K562 (cell line): Measurements from ENCODE around the gene LIMS1. TPM values are rescaled to one million over a fixed set of nuclear protein-coding genes. Genes with fewer than 3 reads are reported as not detected.

Source experiments
- ATAC-seq: fragments of 200-7000 bp; cut with Tn5 transposase; 3 replicates; pipeline ENCODE4 v1.9.1; 2020; ENCODE audit warnings: moderate library complexity
- BruUV-seq: library from RNA; stranded (reverse); fragments of 400-500 nt; replicated peaks from 2 replicates; lab custom pipeline; 2021; lab: Mats Ljungman, UMichigan
- CTCF ChIA-PET: fragments of 300-600 bp; formaldehyde crosslinking; extraction: SDS; loops from one replicate; lab custom pipeline; 2021; ENCODE audit warnings: low intra/inter-chr PET ratio; lab: Yijun Ruan, JAX
- POLR2A ChIA-PET: fragments of 300-600, 350-650 bp; sonication (Branson Sonifier 250); formaldehyde crosslinking; extraction: SDS; loops from one replicate; lab custom pipeline; 2021; ENCODE audit warnings: antibody characterized with exemption, inconsistent platforms; lab: Yijun Ruan, JAX
- DNase-seq, 4 experiments: peaks; one replicate each; pipeline versions ENCODE4 v3.0.0 to v3.0.0-alpha.2; 2011 to 2018; ENCODE audit warnings: low spot score in 3 of 4, mixed read lengths in 3 of 4; ENCODE audit errors: extremely low read depth in 1 of 4
- FAIRE-seq: peaks from 2 replicates; lab custom pipeline; 2011; peaks lifted over from hg19 to GRCh38; lab: Jason Lieb, UNC
- H2AFZ ChIP-seq: 2 replicates; pipeline ENCODE4 v1.6.0; 2011; ENCODE audit warnings: low read depth, low read length, control low read depth, inconsistent platforms
- H3K27ac ChIP-seq: fragments of 200-600 bp; 3 replicates; pipeline ENCODE4 v1.8.0; 2011; ENCODE audit warnings: low read depth, mild to moderate bottlenecking, control low read depth, inconsistent platforms, low read length, moderate library complexity, mixed read lengths; ENCODE audit errors: extremely low read depth
- H3K27me3 ChIP-seq, 2 experiments: fragments of 300-600 bp in 1 of 2; 2 replicates in 1 of 2; 3 replicates in 1 of 2; pipeline versions ENCODE4 v1.6.0 to v1.8.0; 2011; ENCODE audit warnings: inconsistent platforms in 2 of 2, low read length in 2 of 2, mild to moderate bottlenecking in 1 of 2, mixed read lengths in 1 of 2, moderate library complexity in 1 of 2; ENCODE audit not compliant: control insufficient read depth in 2 of 2, insufficient read depth in 2 of 2
- H3K36me3 ChIP-seq: fragments of 300-600 bp; 3 replicates; pipeline ENCODE4 v1.8.0; 2011; ENCODE audit warnings: mild to moderate bottlenecking, low read length, inconsistent platforms; ENCODE audit not compliant: control insufficient read depth, insufficient read depth
- H3K4me1 ChIP-seq, 2 experiments: fragments of 200-600 bp in 1 of 2; replicated peaks in 1 of 2; 2 replicates in 1 of 2; 3 replicates in 1 of 2; pipeline versions ENCODE4 v1.5.1 to v1.8.0; 2011; ENCODE audit warnings: inconsistent platforms in 2 of 2, low read length in 2 of 2, mild to moderate bottlenecking in 1 of 2, mixed read lengths in 1 of 2, moderate library complexity in 1 of 2; ENCODE audit not compliant: control insufficient read depth in 2 of 2, insufficient read depth in 2 of 2
- H3K4me2 ChIP-seq: 2 replicates; pipeline ENCODE4 v1.6.1; 2011; ENCODE audit warnings: low read length, control low read depth, inconsistent platforms, mixed read lengths; ENCODE audit not compliant: insufficient read depth
- H3K4me3 ChIP-seq: fragments of 200-600 bp; sonication (generic), shearing (Covaris generic); 2 replicates; pipeline ENCODE4 v1.5.1; 2016; ENCODE audit warnings: control low read depth, inconsistent platforms
- H3K79me2 ChIP-seq: fragments of 200-600 bp; 3 replicates; pipeline ENCODE4 v1.8.0; 2011; ENCODE audit warnings: low read length, inconsistent platforms; ENCODE audit not compliant: control insufficient read depth, insufficient read depth
- H3K9ac ChIP-seq, 2 experiments: 2 replicates each; pipeline versions ENCODE4 v1.6.0 to v1.6.1; 2011; ENCODE audit warnings: low read depth in 2 of 2, low read length in 2 of 2, control low read depth in 1 of 2, inconsistent platforms in 1 of 2, mild to moderate bottlenecking in 1 of 2, mixed read lengths in 1 of 2; ENCODE audit not compliant: insufficient read depth in 1 of 2
- H3K9me1 ChIP-seq: one replicate; pipeline ENCODE4 v1.6.0; 2011; ENCODE audit warnings: inconsistent platforms, mild to moderate bottlenecking, low read length, moderate library complexity; ENCODE audit not compliant: control insufficient read depth, insufficient read depth
- H3K9me3 ChIP-seq: replicated peaks from 2 replicates; pipeline ENCODE4 v1.5.1; 2011; ENCODE audit warnings: low read depth, low read length, inconsistent platforms; ENCODE audit not compliant: control insufficient read depth, insufficient read depth
- H4K20me1 ChIP-seq: replicated peaks from 2 replicates; pipeline ENCODE4 v1.6.1; 2011; ENCODE audit warnings: low read length, inconsistent platforms, mixed read lengths; ENCODE audit not compliant: control insufficient read depth, insufficient read depth
- ASH1L ChIP-seq: fragments of 450-650 bp; IDR thresholded peaks from 2 replicates; pipeline ENCODE4 v1.6.1; 2018; ENCODE audit warnings: borderline replicate concordance, mild to moderate bottlenecking, low read depth; ENCODE audit not compliant: partially characterized antibody
- DMBX1 ChIP-seq: fragments of 250-450 bp; sonication (Bioruptor Pico); IDR thresholded peaks from 2 replicates; pipeline ENCODE4 v1.8.0; 2022; ENCODE audit warnings: inconsistent platforms, mild to moderate bottlenecking, moderate library complexity, borderline replicate concordance
- MCM7 ChIP-seq, 2 experiments: fragments of 450-650 bp; IDR thresholded peaks; 2 replicates each; pipeline ENCODE4 v1.6.1; 2016 to 2018
- NR3C1 ChIP-seq: sonication (generic); formaldehyde crosslinking; IDR thresholded peaks from 2 replicates; pipeline ENCODE4 v1.8.1; 2022; ENCODE audit warnings: missing genetic modification reagents
- TFE3 ChIP-seq: fragments of 450-650 bp; formaldehyde crosslinking; IDR thresholded peaks from 2 replicates; pipeline ENCODE4 v1.4.0; 2020; ENCODE audit warnings: mild to moderate bottlenecking, mixed read lengths
- ZNF347 ChIP-seq: fragments of 450-650 bp; formaldehyde crosslinking; IDR thresholded peaks from 2 replicates; pipeline ENCODE4 v1.4.0; 2020; ENCODE audit warnings: low read depth, mild to moderate bottlenecking, moderate library complexity
- WGBS: fragments of 100-300 bp; shearing (Covaris generic); methylation state at CpG from one replicate; pipeline ENCODE4 v1.1.6; 2016; ENCODE audit warnings: low coverage, mixed read lengths; ENCODE audit not compliant: insufficient coverage; ENCODE audit errors: missing lambda C conversion rate; 5-methylcytosine and 5-hydroxymethylcytosine counted together
- in situ Hi-C: fragments of 300-500 bp; cut with MboI; formaldehyde crosslinking; loops from 4 replicates; pipeline ENCODE4 v1.15.0; 2018; ENCODE audit warnings: inconsistent platforms, mixed read lengths
- intact Hi-C: fragments of 100-400 bp; cut with micrococcal nuclease; formaldehyde crosslinking; loops from 2 replicates; pipeline ENCODE4 v1.14.2; 2022
- polyA plus RNA-seq, 8 experiments: library from polyadenylated mRNA; depleted of rRNA in 4 of 8; stranded (reverse) in 5 of 8; unstranded in 3 of 8; fragments of >200 nt; fragmentation: Nextera tagmentation in 2 of 8; fragmentation: Illumina TruSeq in 1 of 8; extraction: Ambion mirVana in 2 of 8; extraction: Trizol in 1 of 8; gene quantifications; 2 replicates each; pipeline versions ENCODE4 v1.2.1 to v1.2.3, GENCODE V29; 2011 to 2014; ENCODE audit warnings: inconsistent platforms in 1 of 8, missing spikeins in 1 of 8
- total RNA-seq, 7 experiments: library from RNA; depleted of rRNA in 6 of 7; stranded (reverse); fragments of >200 nt in 6 of 7; fragmentation: Illumina TruSeq in 2 of 7; extraction: Trizol in 2 of 7; gene quantifications; 2 replicates each; pipeline versions ENCODE4 v1.2.1 to v1.2.3, GENCODE V29; 2011 to 2021; ENCODE audit warnings: low replicate concordance in 1 of 7

The LIMS1 gene
- total and polyA plus RNA-seq, 9 of the 15 experiments (the other 6 are each of a cell fraction or from before 2014, with no cell fraction given) = 52.8 to 134 (median 81.0) TPM

- intact Hi-C loops = no loop called here
These were observed 49.0 kb upstream of the LIMS1 start for GRCh38 chr2:108485253-108485652.

More at GRCh38 chr2:108485253-108485652, 49.0 kb upstream of the LIMS1 start:
- Histone ChIP-seq H3K9me3 (no peaks in the 10 kb centered on the region), H2AFZ (no peak overlapping the region), H3K27me3 (no peaks in the 10 kb centered on the region), H3K27ac (no peak overlapping the region), H4K20me1 (no peaks in the 10 kb centered on the region), H3K36me3 (peaks cover 58% of the 10 kb centered on the region; the same call in 2 of the 3 replicates), H3K9me1 (no peaks in the 10 kb centered on the region), H3K4me1 (no peaks in the 10 kb centered on the region), H3K79me2 (no peaks in the 10 kb centered on the region), H3K4me2 (no peak overlapping the region), H3K9ac (no peak overlapping the region), H3K4me3 (no peak overlapping the region)
- no TSS peak for BruUV-seq
- WGBS = 100% methylated on average over 1 of the region's 2 CpGs
- DNase-seq (no peak), ATAC-seq (no peak), FAIRE-seq (no peak)
- ChIA-PET CTCF (no interaction called here), POLR2A (no interaction called here)
- TF ChIP-seq ZNF347 (CRISPR knock-in tag) = no peak
- TF ChIP-seq ASH1L = no peak
- no peak for TF ChIP-seq DMBX1 (CRISPR knock-in tag)
- TF ChIP-seq TFE3 = no peak
- no peak for TF ChIP-seq NR3C1 (CRISPR knock-in tag)
- TF ChIP-seq MCM7 (IDR thresholded peaks at IDR 0.05) = no peak
- in situ Hi-C loops = no loop called here
